LNCAP (cell line): Measurements from ENCODE around the gene LRRC47.

Experiments used
- TF ChIP-seq, protein P1 (sequence below): fragments of 450-650 bp; IDR thresholded peaks from 2 replicates; pipeline ENCODE4 v1.5.1; 2017; ENCODE audit warnings: mild to moderate bottlenecking

The LRRC47 gene

GRCh38 chr1:3750741-3751140 is 45.6 kb downstream of the LRRC47 start:
- TF ChIP-seq, protein P1, sequence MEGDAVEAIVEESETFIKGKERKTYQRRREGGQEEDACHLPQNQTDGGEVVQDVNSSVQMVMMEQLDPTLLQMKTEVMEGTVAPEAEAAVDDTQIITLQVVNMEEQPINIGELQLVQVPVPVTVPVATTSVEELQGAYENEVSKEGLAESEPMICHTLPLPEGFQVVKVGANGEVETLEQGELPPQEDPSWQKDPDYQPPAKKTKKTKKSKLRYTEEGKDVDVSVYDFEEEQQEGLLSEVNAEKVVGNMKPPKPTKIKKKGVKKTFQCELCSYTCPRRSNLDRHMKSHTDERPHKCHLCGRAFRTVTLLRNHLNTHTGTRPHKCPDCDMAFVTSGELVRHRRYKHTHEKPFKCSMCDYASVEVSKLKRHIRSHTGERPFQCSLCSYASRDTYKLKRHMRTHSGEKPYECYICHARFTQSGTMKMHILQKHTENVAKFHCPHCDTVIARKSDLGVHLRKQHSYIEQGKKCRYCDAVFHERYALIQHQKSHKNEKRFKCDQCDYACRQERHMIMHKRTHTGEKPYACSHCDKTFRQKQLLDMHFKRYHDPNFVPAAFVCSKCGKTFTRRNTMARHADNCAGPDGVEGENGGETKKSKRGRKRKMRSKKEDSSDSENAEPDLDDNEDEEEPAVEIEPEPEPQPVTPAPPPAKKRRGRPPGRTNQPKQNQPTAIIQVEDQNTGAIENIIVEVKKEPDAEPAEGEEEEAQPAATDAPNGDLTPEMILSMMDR: no peak

- TF ChIP-seq, protein P1: no peak
Measured at GRCh38 chr1:3749512-3749911, 46.8 kb downstream of the LRRC47 start.

DNA sequence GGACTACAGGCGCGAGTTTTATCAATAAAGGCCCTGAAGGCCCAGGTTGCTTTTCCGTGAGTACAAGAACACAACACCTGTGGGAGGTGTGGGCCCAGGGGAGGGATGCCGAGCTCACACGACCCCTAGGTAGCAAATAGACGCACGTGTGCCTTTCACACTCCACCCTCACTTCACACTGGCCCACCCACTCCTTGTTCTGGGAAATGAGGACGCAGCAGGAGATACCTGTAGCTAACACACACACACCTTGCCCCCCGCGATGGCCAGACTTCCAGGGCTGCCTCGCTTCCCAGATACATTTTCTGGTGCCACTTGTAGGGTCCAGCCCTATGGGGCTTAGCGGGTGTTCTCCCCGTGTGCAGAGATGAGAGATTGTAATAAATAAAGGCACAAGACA is 48.4 kb downstream of the LRRC47 start:
- TF ChIP-seq, protein P1: no peak

DNA sequence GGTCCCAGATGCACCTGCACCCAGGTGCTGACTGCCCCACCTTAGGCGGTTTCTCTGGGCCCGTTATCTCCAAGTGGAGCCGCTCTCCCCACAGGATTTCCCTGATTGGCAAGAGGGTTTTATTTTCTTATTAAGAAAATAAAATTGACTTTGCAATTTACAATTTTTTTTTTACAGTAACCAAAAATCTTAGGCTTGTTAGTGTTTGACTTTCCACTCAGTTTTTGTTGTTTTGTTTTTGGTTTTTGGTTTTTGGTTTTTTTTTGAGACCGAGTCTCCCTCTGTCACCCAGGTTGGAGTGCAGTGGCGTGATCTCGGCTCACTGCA is 48.8 kb downstream of the LRRC47 start:
- TF ChIP-seq, protein P1: no peak

GRCh38 chr1:3746830-3747521 is 49.3 kb downstream of the LRRC47 start:
- TF ChIP-seq, protein P1: no peak

GRCh38 chr1:3746389-3746829 is 49.9 kb downstream of the LRRC47 start:
- TF ChIP-seq, protein P1: no peak

- TF ChIP-seq, protein P1: no peak
Measured at GRCh38 chr1:3745590-3746381, 50.5 kb downstream of the LRRC47 start.
